ENCODE measurements around the gene ETS1. TPM values are rescaled to one million over a fixed set of nuclear protein-coding genes. Genes with fewer than 3 reads are reported as not detected.

The ETS1 gene
- total RNA-seq, 2 experiments from 2014 or later, result 579 to 590 TPM

DNA sequence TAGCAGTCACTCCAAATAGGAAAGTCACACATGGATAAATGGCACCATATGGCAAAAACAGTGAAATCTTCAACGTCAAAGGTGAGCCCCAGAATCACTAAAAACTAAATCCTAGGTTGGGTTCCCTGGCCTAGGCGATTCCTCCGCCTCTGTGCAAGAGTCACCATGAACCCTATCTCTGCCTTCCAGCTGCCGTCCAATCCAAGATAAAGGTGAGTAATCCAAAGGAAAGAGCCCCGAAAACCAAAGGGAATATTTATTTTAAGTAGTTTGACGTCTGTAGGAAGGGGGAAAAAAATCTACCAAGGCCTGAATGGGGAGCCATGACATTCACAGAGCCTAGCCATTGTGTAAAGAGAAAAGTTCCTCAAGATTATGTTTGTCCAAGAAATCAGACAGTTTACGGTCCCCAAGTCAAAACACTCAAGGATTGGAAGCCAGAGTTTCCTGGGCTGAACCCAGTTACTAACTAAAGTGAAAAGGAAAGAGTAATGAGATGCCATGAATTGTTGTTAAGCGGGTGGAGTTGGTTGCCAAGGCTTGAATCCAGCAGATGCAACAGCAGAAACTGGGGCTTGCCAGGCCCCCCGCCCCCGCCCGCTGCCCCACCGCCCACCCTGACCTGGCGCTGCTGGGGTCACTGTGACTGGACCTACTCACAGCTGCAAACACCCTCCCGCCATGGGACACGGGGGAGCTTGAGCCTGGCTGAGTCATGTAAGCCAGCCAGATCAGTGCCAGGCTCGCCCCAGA lies 39.7 kb upstream of the ETS1 start:
- intact Hi-C loops (cut with DNase I, micrococcal nuclease), result loop anchor here in 1 of 2 experiments (5.0 kb wide), 1 partner anchor 120 kb away; no protein-coding TSS in a partner anchor
- DNase-seq (no peak), ATAC-seq (ENCODE audit: poor library complexity) (no peak)
- ChIA-PET CTCF (interaction anchor here (1.4 to 6.8 kb wide), 3 partner anchors 109 to 455 kb away, joined by 6 to 59 read pairs (median 7); no protein-coding TSS in a partner anchor), POLR2A (interaction anchor here (0.7 to 5.9 kb wide), 13 partner anchors 16 to 455 kb away, joined by 3 to 97 read pairs (median 24); no protein-coding TSS in a partner anchor)
- Mint-ChIP-seq H3K36me3 (ENCODE audit: low read depth) (no peaks in the 10 kb centered on the region), H3K4me1 (ENCODE audit: low read depth) (peaks cover 100% of the 10 kb centered on the region), H3K9me3 (no peaks in the 10 kb centered on the region), H3K27ac (peak overlapping the region; percentile 97), H3K27me3 (no peaks in the 10 kb centered on the region), H3K4me3 (peak overlapping the region; percentile 72)
- no peaks in the 10 kb centered on the region for H3K27me3 ChIP-seq (ENCODE audit: control insufficient read depth in 1 of 2, insufficient read depth in 2 of 2, low read length in 2 of 2)
- no peaks in the 10 kb centered on the region for H3K9me3 ChIP-seq (ENCODE audit: control insufficient read depth in 1 of 2, insufficient read depth in 1 of 2, low read length in 2 of 2)
- no peak for TF ChIP-seq CTCF (IDR thresholded peaks at IDR 0.05)
- H3K4me1 ChIP-seq (ENCODE audit: insufficient read depth, low read length), result peaks cover 89% of the 10 kb centered on the region
- peak overlapping the region; percentile 70 to 78 for H3K27ac ChIP-seq (ENCODE audit: low read depth in 1 of 2, low read length in 2 of 2)
- H3K36me3 ChIP-seq (ENCODE audit: insufficient read depth, low read length), result no peaks in the 10 kb centered on the region
- H3K4me3 ChIP-seq (ENCODE audit: low read length), result no peak overlapping the region

DNA sequence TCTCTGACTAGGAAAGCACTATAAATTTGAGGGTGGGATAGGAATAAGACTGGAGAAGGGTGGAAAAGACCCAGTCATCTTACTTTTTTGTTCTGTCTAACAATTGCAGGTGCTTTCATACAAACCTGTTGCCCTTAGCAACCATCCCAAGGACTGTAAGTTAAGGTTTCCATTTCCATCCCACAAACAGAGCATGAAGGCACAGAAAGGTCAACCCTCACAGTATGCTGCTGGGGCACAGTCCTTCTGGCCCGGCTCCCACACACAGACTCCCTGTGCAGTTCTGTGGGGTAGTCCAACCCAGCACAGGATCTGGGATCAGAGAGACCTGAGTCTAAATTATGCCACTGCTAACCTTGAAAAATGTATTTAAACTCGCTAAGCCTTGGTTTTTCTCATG lies 38.4 kb upstream of the ETS1 start:
- H3K27me3 Mint-ChIP-seq, result no peaks in the 10 kb centered on the region
- CTCF ChIA-PET, result no interaction called here
- Histone ChIP-seq H3K36me3 (ENCODE audit: insufficient read depth, low read length) (no peaks in the 10 kb centered on the region), H3K27me3 (ENCODE audit: control insufficient read depth in 1 of 2, insufficient read depth in 2 of 2, low read length in 2 of 2) (no peaks in the 10 kb centered on the region), H3K27ac (ENCODE audit: low read depth in 1 of 2, low read length in 2 of 2) (peak overlapping the region; percentile 78), H3K4me3 (ENCODE audit: low read length) (no peak overlapping the region), H3K4me1 (ENCODE audit: insufficient read depth, low read length) (peaks cover 88% of the 10 kb centered on the region), H3K9me3 (ENCODE audit: control insufficient read depth in 1 of 2, insufficient read depth in 1 of 2, low read length in 2 of 2) (no peaks in the 10 kb centered on the region)
- no peaks in the 10 kb centered on the region for H3K9me3 Mint-ChIP-seq
- ATAC-seq (ENCODE audit: poor library complexity), result no peak
- POLR2A ChIA-PET, result interaction anchor here (0.9 to 8.6 kb wide), 11 partner anchors 15 to 336 kb away, joined by 3 to 131 read pairs (median 16); no protein-coding TSS in a partner anchor
- peaks cover 100% of the 10 kb centered on the region for H3K4me1 Mint-ChIP-seq (ENCODE audit: low read depth)
- peak overlapping the region; percentile 97 for H3K27ac Mint-ChIP-seq
- no peaks in the 10 kb centered on the region for H3K36me3 Mint-ChIP-seq (ENCODE audit: low read depth)
- DNase-seq, result no peak
- intact Hi-C loops (cut with DNase I, micrococcal nuclease), result loop anchor here (2.0 to 5.0 kb wide), 2 partner anchors 15 to 118 kb away; no protein-coding TSS in a partner anchor
- TF ChIP-seq CTCF (IDR thresholded peaks at IDR 0.05), result no peak
- peak overlapping the region; percentile 72 for H3K4me3 Mint-ChIP-seq

DNA sequence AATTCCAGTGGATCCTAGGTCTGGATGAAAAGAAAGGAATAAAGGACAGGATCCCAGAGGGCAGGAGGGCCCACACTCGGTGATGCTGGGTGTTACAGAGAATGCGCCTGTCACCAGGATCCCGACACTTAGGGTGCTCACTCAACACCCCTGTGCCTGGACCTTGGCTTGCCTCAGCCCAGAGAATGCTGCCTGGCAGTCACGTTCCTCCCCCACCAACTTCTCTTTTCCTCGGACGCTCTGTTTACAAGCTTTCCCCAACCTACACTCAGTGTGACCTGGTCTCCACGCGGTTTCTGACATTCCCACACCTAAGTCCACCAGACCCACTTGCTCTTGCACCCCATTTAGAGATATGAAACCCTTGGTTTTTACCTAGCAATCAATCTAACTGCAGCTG lies 38.0 kb upstream of the ETS1 start:
- Mint-ChIP-seq H3K27ac (peak overlapping the region; percentile 97), H3K9me3 (no peaks in the 10 kb centered on the region), H3K4me1 (ENCODE audit: low read depth) (peaks cover 100% of the 10 kb centered on the region), H3K4me3 (peak overlapping the region; percentile 80), H3K27me3 (no peaks in the 10 kb centered on the region), H3K36me3 (ENCODE audit: low read depth) (no peaks in the 10 kb centered on the region)
- peaks cover 87% of the 10 kb centered on the region for H3K4me1 ChIP-seq (ENCODE audit: insufficient read depth, low read length)
- H3K4me3 ChIP-seq (ENCODE audit: low read length), result no peak overlapping the region
- intact Hi-C loops (cut with DNase I, micrococcal nuclease), result loop anchor here (2.0 to 5.0 kb wide), 2 partner anchors 15 to 118 kb away; no protein-coding TSS in a partner anchor
- no peaks in the 10 kb centered on the region for H3K27me3 ChIP-seq (ENCODE audit: control insufficient read depth in 1 of 2, insufficient read depth in 2 of 2, low read length in 2 of 2)
- POLR2A ChIA-PET, result interaction anchor here (1.0 to 8.6 kb wide), 17 partner anchors 14 to 336 kb away, joined by 3 to 131 read pairs (median 9); partner anchors contain the start of gene FLI1
- ATAC-seq (ENCODE audit: poor library complexity) (no peak), DNase-seq (no peak)
- peak overlapping the region; percentile 78 for H3K27ac ChIP-seq (ENCODE audit: low read depth in 1 of 2, low read length in 2 of 2)
- CTCF ChIA-PET, result interaction anchor here (1.4 kb wide), 1 partner anchor 132 kb away, joined by 9 read pairs; no protein-coding TSS in a partner anchor
- H3K9me3 ChIP-seq (ENCODE audit: control insufficient read depth in 1 of 2, insufficient read depth in 1 of 2, low read length in 2 of 2), result no peaks in the 10 kb centered on the region
- H3K36me3 ChIP-seq (ENCODE audit: insufficient read depth, low read length), result no peaks in the 10 kb centered on the region
- TF ChIP-seq CTCF (IDR thresholded peaks at IDR 0.05), result no peak
